DMS53 treated with DMSO at 0.1 percent for 48 hours (cell line): Measurements from ENCODE around the gene LRRC74A.

Experiments used
- DNase-seq: peaks from one replicate; lab custom pipeline; 2025; ENCODE audit not compliant: unreplicated experiment; lab: John Stamatoyannopoulos, UW

Gene LRRC74A

DNA sequence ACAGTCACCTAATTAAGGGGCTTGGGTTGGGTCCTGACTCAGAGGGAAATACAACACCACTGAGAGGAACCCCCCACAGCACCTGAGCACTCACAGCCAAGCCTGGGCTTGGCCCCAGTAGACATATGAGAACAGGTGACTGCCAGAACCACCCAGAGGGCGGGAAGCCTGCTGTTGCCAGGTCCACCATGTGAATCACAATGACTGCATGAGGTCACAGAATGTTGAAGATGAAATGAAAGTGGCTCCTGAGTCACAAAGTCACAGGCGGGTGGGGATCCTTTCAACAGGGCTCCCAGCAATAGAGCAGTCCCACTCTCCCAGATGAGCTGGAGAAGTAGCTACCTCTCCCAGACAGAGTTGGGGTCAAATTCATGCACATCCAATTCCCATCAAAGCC is at the start of gene LRRC74A:
LRRC74A (plus strand) TSS at position 287 of the 400 bp plus-strand sequence. CDS start 290 bp downstream, outside the sequence.
- DNase-seq, result no peak

DNA sequence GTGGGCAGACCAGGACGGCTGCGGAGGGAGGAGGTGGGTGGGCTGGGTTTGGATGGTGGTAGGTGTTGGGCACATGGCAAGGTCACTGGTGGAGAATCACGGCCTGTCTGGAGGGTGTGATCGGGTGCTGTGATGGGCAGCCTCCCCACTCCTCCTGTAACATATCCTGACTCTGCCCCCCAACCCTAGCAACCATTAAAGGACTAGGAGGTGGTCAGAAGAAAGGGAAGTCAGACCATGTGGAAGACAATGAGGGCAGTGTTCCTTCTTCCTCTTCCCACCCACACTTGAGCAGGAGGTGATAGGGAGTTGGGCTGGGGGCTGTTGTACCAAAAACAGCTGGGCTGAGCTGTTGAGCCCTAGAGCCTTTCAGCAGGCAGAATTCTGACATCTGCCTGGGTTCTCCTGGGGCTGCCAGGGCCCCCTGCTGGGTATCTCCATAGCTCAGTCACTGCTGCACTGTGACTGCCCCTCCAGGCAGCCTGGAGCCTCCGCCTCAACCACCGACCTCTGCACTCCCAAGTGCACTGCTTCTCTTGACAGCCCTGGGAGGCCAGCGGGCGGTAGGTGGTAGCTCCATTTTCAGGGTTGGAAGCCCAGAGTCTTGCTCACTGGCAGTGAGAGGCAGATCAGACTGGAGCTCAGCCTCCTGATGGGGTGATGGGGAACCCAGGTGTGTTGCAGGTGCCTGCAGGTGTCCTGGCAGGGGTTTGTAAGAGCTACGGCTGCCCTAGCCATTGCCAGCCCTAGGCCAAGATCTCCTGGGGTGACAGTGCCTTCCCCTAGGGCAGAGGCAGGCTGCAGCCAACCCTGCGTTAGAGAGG is 49.6 kb upstream of the LRRC74A start:
- no peak for DNase-seq

DNA sequence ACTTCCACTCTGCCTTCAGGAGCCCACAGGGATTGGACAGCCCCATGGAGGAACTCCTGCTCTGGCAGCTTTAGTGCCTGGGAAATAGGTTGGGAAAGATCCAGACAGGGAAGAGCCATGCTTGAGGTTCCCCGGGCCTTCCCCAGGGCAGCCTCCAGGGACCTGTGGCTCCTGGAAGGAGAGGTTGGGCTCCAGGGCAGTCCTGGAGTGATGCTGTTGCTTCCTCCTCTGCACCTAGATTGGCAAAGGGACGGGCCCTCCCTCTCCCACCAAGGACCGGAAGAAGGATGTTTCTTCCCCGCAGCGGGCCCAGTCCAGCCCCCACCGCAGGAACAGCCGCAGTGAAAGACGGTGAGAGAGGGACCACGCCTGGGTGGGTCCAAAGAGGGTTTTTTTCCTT is 48.5 kb upstream of the LRRC74A start:
- no peak for DNase-seq

DNA sequence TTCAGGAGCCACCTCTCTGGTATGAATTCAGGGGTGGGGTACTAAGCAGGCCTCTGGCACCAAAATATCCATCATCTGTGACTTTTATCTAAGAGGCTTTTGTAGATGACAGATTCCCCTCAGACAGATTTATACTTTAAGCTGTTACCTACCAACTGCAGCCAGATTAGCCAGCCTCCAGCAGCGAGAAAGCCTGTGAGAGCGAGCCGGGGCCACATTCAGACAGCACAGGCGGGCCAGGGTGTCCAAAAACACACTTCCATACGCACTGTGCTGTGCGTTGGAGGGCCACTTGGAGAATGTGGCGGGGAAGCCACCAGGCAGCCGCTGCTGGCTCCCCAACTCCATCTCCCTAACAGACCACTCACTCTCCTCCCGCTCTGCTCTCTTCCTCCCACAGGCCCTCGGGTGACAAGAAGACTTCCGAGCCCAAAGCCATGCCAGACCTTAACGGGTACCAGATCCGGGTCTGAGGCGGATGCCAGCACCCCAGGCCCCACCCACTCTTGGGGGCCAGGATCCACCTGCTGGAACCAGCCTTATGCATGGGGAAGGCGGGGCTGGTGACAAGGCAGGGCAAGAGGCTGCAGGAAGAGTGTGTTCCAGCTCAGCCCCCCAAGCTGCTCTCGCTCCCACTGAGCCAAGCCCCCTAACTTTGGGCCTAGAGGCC is 47.5 kb upstream of the LRRC74A start:
- DNase-seq, result no peak

DNA sequence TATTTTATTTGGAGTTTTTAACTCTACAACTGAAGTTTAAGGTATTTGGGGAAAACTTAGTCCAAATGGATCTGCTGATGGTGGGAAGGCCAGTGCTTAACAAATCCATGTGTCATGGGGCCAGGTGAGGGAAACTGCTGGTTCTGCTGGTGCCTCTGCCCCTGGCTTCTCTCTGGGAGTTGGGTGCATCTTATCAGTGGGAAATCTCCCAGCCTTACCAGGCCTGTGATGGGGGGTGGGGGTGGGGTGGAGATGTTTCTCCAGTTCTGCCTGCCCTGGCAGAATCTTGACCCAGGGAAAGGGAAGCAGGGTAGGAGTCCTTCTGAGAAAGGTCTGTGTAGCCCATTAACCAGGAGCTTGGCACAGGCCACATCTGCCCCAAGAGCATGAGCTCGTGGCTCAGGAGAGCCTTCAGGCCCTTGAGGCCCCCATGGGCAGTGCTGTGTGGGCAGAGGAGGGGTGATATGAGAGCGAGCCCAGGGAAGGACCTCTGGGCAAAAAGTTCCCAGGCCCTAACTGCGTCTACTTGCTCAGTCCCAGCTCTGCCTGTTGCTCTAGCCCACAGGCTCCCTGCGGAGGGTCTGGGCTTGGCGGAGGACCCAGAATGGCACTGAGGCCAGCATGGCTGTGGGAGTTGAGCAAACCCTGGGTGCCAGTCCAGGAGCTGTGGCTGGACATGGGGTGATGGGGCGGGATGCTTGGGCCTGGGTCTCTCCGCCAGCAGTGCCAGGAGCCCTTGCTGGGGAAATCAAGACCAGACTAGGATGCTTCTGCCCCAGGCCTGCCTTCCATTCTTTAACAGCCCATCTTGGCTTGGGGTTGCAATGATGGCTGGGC is 46.8 kb upstream of the LRRC74A start:
- no peak for DNase-seq

DNA sequence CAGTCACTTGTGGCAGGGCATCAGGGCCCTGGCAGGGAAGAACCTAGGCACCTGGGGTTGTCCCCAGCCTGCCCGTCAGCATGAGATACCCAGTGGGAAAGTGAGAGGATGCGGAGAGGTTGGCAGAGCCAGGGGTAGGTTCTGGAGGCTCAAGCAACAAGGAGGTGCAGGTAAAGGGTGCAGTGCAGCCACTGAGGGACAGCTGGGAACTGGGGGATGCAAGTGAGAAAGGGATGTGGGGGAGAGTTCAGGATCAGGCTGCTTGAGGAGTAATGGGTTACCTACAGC is 46.2 kb upstream of the LRRC74A start:
- no peak for DNase-seq

DNA sequence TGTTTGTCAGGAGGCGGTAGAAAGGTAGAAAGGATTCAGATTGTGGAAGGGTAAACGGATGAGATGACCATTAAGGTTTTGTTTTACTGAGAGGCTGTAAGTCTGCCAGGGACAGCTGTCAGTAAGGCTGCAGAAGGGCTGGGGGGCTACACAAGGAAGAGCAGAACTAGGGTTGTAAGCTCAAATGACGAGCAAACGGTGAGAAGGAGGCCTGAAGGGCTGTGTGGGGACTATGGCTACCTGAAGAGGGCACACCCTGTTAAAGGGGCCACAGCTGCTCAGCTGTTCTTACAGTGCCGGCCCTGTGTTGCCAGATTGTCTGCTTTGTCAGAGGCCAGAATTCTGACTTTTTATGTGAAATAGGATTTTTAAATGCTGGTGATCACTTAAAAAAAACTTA is 45.8 kb upstream of the LRRC74A start:
- DNase-seq, result no peak

DNA sequence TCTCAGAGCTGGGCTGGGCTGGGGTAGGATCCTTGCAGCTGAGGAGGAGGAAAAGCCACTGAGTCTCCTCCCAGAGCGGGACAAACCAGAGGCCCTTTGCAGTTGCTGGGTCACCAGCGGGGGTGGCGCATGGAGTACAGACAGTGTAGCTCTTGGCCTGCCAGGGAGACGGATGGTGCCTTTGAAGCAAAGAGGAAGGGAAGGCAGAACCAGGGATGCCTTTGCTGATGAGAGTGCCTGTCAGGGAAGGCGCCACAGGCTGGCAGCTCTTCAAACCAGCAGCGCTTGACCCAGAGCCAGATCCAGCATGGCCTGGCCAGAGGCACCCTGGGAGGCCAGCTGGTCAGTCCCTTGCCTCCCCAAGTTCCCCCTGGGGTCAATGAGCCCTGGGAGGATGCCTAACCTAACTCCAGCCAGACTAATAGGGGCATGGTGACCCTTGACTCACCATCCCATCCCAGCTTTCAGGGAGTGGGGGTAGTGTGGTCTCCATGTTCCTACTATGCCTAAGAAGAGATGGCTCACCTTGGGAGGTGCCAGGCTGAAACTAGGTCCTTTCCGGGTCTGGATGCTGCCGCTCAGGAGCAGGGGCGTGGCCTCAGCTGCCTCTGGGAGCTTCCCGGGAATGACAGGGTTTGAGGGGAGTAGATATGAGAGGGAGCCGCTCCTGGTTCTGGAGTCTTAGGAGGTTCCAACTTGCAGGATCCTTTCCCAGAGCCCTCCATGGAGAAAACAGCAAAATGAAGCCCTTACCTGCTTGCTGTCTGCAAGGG is 45.1 kb upstream of the LRRC74A start:
- no peak for DNase-seq

DNA sequence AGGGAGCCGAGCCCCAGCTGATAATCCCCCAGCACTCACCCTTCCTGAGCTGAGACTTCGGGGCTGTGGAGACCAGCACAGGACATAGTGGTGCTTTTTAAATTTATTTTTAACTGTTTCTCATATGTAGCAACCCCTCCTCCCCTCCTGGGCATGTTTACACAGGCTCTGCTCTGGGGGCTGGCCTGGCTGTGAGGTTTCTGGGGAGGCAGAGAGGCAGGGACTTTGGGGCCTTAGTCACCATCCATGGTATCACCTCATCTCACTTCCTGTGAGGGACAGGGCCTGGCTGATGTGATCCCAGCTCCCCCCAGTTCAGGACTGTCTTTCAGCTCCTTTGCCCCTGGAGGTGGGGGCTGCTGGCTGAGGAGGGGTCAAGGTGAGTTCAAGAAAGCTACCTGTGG is 44.6 kb upstream of the LRRC74A start:
- DNase-seq, result no peak

DNA sequence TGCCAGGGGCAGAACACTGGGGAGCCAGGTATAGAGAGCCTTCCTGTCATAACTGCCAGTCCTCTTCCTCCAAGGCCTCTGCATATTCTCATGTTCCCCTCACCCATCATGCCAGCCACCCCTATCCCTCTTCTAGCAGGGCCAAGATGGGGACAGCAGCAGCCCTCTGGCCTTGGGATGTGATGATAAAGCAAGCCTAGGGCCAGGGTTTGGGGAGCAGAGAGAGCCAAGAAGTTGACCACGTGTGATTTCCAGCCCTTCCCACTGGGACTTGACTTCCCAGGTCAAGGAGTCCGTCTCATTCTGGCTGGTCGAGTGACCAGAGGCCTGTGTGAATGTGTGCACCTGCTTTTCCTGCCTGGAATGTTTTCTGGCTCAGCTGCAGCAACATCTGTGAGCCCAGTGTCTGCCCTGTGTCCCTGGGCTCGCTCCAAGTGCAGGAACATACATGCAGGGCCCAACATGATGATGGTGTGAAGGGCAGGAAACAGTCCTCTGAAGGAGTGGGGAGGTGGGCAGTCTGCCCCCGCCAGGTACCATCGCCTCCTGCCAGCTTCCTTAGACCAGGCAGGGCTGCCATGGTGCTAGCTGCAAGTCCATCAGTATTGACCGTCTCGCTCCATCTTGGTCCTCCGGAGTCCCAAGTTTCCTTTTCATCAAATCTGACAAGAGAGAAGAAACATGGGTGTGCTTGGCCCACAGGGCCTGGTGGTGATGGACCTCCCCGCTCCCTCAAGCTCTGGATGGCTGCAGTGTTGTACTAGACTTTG is 43.9 kb upstream of the LRRC74A start:
- no peak for DNase-seq

DNA sequence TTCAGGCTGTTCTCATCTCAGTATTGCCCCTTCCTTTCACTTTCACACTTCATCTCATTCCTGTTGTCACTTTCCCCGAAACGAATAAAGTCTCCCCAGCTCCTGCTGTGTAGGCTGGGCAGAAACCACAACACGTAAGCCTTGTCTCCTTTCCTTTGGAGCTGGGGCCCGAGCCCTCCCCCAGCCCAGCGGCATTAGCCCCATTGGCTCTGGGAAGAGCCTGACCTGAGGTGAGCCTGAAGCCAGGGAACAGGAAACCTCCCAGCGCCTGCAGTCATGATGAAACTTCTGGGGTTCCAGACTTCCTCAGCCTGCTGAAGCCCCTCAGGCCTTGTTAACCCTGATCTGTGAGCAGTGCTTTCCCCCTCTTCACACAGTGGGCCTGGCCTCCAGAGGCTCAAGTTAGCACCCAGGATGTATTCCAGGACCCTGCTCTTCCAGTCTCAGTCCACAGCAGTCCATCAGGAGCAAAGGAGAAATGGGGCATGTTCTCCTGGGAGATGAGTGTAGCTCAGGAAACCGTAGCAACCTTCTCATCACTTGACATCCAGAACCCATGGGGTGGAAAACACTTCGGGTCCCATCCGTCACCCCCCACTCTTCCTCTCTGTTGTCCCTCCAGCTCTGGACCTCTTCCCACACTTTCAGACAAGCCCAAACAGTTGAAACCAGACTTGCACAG is 43.2 kb upstream of the LRRC74A start:
- DNase-seq, result no peak

DNA sequence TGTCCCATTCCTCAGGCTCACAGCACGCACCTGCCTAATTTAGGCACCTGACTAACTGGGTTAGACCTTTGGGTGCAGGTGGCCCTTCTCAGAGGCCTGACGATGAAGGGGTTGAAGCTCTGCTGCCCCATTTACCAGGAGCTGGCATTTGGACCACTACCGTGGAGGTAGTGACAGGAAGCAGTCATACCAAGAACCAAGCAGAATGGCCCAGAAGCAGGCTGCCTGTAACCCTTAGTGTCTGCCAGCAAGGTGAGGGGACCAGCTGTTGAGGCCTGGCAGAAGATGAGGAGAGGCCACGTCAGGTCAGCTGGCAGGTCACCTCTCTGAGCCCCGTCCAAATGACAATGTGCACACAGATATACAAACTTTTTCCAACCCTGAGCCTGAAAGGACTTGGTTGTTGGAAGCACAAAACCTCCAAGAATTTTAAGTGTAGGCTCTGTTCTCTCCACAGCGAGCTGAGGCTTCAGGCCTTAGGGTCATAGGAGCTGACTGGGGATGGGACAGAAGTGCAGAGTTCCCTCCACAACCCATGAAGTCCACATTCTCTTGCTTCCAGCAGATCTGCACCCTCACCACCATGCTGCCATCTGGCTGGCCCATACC is 41.8 kb upstream of the LRRC74A start:
- DNase-seq, result no peak

DNA sequence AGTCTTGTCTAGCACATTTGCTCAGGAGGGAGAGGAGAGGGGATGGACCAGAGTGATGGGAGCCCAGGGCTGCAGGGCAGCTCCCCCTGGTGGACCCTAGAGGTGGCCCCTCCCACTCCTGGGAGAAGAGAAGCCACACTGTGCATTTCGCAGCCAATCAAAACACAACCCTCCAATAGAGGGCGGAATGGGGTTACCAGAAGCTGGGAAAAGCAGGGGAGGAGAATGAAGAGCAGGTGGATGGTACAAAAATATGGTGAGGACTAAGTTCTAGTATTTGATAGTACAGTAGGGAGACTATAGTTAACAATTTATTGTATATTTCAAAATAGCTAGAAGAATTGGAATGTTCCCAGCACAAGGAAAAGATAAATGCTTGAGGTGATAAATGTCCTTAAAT is 41.3 kb upstream of the LRRC74A start:
- peak; percentile 51 for DNase-seq

DNA sequence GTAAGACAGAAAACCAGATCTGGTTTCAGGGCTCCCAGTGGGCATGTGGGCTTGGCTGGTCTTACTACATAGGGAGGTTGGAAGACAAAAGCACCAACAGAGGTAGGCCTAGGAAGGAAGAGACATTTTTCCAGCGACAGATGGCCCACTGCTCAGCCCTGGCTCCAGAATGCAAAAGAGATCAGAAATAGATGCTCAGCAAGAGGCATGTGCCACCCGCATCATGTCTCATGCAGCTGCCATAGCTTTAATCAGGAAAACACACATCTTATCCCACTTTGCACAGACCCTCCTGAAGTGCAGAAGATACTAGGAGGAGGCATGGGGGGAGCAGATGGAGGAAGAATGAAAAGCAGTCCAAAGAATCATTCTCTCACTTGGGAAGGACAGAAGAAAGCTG is 39.6 kb upstream of the LRRC74A start:
- no peak for DNase-seq

DNA sequence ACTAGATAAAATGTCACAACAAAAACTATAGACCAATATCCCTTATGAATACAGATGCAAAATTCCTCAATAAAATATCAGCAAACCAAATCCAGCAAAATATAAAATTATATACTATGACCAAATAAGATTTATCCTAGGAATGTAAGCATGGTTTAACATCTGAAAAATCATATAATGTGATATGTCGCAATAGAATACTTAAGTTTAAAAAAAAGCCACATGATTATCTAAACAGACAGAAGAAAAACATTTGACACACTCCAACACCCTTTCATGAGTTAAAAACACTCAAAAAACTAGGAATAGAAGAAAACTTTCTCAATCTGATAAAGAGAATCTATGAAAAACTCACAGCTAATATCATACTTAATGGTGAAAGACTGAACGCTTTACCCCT is 33.8 kb upstream of the LRRC74A start:
- DNase-seq, result no peak

DNA sequence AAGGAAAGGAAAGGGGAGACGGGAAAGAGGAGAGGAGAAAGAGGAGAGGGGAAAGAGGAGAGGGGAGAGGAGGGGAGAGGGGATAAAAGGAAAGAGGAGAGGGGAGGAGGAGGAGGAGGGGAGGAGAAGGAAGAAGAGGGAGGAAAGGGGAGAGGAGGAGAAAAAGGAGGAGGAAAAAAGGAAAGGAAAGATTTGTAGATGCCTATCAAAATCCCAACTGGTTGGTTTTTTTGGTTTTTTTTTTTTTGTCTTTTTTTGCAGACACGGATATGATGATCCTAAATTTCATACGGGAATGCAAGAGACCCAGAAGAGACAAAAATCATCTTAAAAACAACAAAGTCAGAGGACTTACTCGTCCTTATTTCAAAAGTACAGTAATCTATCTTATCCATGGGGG is 32.9 kb upstream of the LRRC74A start:
- no peak for DNase-seq

DNA sequence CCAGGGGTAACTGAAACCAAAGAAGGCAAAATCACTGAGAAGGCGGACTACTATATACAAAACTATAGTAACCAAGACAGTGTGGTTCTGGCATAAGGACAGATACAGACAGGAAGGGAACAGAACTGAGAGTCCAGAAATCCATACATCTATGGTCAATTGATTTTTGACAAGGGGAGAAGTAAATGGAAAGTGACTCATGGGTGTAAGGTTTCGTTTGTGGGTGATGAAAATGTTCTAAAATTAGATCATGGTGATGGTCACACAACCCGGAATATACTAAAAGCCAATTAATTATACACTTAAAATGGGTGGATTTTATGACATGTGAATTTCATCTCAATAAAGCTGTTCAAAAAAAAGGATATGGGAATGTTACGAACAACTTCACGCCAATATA is 32.3 kb upstream of the LRRC74A start:
- no peak for DNase-seq

DNA sequence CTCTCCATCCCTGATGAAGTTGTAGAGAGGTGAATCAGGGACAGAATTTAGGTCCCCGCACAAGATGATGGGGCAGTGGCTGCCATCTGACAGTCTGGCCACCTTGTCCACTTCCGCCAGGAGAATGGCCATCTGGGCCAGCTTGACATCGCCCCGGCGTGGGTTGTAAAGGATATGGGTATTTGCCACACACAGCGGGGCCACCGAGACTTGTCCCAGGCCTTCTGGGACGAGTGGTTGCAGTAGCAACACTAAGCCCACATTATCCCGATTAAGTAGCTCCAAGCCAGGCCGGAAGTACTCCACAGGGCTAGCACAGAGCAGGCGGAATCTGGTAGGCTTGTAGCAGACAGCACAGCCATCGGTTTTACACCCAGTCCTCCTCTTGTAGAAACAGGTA is 19.8 kb upstream of the LRRC74A start:
- no peak for DNase-seq

DNA sequence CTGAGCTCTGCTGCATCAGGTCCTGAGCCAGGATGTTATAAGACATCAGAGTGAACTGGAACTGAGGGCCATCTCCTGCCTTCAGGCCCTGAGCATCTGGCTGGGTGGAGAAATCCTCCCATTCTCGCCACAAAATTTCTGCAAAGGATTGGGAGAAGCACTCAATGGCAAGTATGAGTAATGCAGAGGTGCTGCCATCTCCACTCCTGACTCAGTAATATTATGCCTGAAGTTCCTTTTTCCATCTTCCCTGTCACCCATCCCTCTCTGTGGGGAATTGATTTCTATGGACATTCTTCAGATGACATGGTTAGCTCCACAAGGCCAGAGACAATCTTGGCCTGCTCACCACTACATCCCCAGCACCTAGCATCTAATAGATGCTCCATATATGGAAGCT is 18.2 kb upstream of the LRRC74A start:
- DNase-seq, result no peak

DNA sequence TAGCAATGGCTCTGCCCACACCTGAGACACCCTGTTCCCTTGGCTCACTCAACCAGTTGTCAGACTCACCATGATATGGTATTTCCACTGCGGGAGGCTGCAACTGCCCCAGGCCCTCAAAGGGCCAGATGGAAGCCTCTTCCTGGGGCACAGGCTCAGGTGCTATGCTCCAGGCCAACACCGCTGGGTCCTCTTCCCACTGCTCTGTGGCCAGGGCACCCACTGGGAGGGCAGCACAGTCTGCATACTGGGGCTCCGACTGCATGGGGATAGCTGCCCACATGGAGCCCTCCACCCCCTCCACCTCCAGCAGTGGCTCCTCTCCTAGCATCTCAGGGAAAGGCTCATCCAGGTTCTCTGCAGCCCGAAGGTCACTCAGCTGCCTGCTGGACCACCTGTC is 17.2 kb upstream of the LRRC74A start:
- DNase-seq, result no peak
